Sigmoid colon (tissue), 7 donors: ENCODE measurements around the gene SLC8A3. TPM values are rescaled to one million over a fixed set of nuclear protein-coding genes. Genes with fewer than 3 reads are reported as not detected.

Experiments
- DNase-seq: peaks from one replicate; pipeline ENCODE4 v3.0.0-alpha.2; 2019
- H3K27ac ChIP-seq, 4 donors: fragments of 200-600 bp; sonication (generic); one replicate each; pipeline ENCODE4 v1.5.1; 2016 to 2019; ENCODE audit warnings: mild to moderate bottlenecking in 1 of 4
- H3K27me3 ChIP-seq, 3 donors: fragments of 200-600 bp; sonication (generic); one replicate each; pipeline ENCODE4 v1.5.1; 2019; ENCODE audit warnings: mild to moderate bottlenecking in 1 of 3
- H3K36me3 ChIP-seq, 4 donors: fragments of 200-600 bp; sonication (generic); one replicate each; pipeline ENCODE4 v1.5.1; 2016 to 2019
- H3K4me1 ChIP-seq, 4 donors: fragments of 200-600 bp; sonication (generic); one replicate each; pipeline ENCODE4 v1.5.1; 2017 to 2019
- H3K4me3 ChIP-seq, 4 donors: fragments of 200-600 bp; sonication (generic); one replicate each; pipeline ENCODE4 v1.5.1; 2017 to 2019; ENCODE audit warnings: mild to moderate bottlenecking in 2 of 4, moderate library complexity in 1 of 4
- H3K9me3 ChIP-seq, 4 donors: fragments of 200-600 bp in 3 of 4; sonication (generic) in 3 of 4; one replicate each; pipeline versions ENCODE4 v1.5.1 to v1.6.1; 2013 to 2019
- EP300 ChIP-seq, 4 donors: sonication (generic); formaldehyde crosslinking; IDR thresholded peaks; one replicate each; pipeline ENCODE4 v1.6.1; 2017; ENCODE audit warnings: antibody characterized with exemption in 4 of 4
- POLR2A ChIP-seq, 2 donors: fragments of 450-650 bp; IDR thresholded peaks; one replicate each; pipeline ENCODE4 v1.6.1; 2016; ENCODE audit warnings: antibody characterized with exemption in 2 of 2, mild to moderate bottlenecking in 2 of 2, moderate library complexity in 2 of 2
- POLR2AphosphoS5 ChIP-seq, 4 donors: sonication (generic); formaldehyde crosslinking; IDR thresholded peaks; one replicate each; pipeline ENCODE4 v1.6.1; 2017; ENCODE audit warnings: antibody characterized with exemption in 4 of 4
- WGBS, 2 donors: extraction: QIAGEN DNeasy Blood & Tissue Kit; methylation state at CpG; one replicate each; pipeline ENCODE4 v1.1.7; 2013; 5-methylcytosine and 5-hydroxymethylcytosine counted together
- intact Hi-C: fragments of 100-400 bp; cut with DNase I; formaldehyde crosslinking; loops from one replicate; pipeline ENCODE4 v1.15.1; 2023
- polyA plus RNA-seq, 3 donors: library from polyadenylated mRNA; stranded (reverse); fragments of 200-250 nt; gene quantifications; one replicate each; pipeline ENCODE4 v1.2.3, GENCODE V29; 2013
- total RNA-seq, 4 donors: library from RNA; depleted of rRNA; stranded (reverse); fragments of >200 nt; gene quantifications; one replicate each; pipeline ENCODE4 v1.1.0, GENCODE V29; 2016
- TF ChIP-seq, protein P1 (sequence below), 4 experiments: fragments of 450-650 bp in 3 of 4; fragments of 200-600 bp in 1 of 4; IDR thresholded peaks; one replicate each; pipeline ENCODE4 v1.5.1; 2016 to 2019; ENCODE audit warnings: antibody characterized with exemption in 4 of 4, mild to moderate bottlenecking in 3 of 4, moderate library complexity in 2 of 4
- donor health status: healthy with polysubstance abuse.
- donor health status: Bipolar disorder and iron deficiency.
- donor health status: healthy.

The SLC8A3 gene
- total and polyA plus RNA-seq, 7 donors: 0.17 to 0.82 (median 0.31) TPM; not detected in 3

- no peaks in the 10 kb centered on the region for H3K9me3 ChIP-seq
- no peak overlapping the region for H3K27ac ChIP-seq
- H3K4me1 ChIP-seq: no peaks in the 10 kb centered on the region
- WGBS, 2 donors: 70 to 71% methylated on average over 8 of the region's 8 CpGs
- intact Hi-C loops: no loop called here
- no peak for TF ChIP-seq POLR2A (IDR thresholded peaks at IDR 0.05)
- TF ChIP-seq POLR2AphosphoS5 (IDR thresholded peaks at IDR 0.05): no peak
- TF ChIP-seq EP300 (IDR thresholded peaks at IDR 0.05): no peak
- TF ChIP-seq, protein P1, sequence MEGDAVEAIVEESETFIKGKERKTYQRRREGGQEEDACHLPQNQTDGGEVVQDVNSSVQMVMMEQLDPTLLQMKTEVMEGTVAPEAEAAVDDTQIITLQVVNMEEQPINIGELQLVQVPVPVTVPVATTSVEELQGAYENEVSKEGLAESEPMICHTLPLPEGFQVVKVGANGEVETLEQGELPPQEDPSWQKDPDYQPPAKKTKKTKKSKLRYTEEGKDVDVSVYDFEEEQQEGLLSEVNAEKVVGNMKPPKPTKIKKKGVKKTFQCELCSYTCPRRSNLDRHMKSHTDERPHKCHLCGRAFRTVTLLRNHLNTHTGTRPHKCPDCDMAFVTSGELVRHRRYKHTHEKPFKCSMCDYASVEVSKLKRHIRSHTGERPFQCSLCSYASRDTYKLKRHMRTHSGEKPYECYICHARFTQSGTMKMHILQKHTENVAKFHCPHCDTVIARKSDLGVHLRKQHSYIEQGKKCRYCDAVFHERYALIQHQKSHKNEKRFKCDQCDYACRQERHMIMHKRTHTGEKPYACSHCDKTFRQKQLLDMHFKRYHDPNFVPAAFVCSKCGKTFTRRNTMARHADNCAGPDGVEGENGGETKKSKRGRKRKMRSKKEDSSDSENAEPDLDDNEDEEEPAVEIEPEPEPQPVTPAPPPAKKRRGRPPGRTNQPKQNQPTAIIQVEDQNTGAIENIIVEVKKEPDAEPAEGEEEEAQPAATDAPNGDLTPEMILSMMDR (IDR thresholded peaks at IDR 0.05): no peak
- no peaks in the 10 kb centered on the region for H3K27me3 ChIP-seq
- H3K4me3 ChIP-seq: no peak overlapping the region
- DNase-seq: no peak
- H3K36me3 ChIP-seq: no peaks in the 10 kb centered on the region
Measured at GRCh38 chr14:70020352-70021170, 168.2 kb downstream of the SLC8A3 start.

GRCh38 chr14:70019695-70020094 lies 169.1 kb downstream of the SLC8A3 start:
- no peak overlapping the region for H3K27ac ChIP-seq
- no peaks in the 10 kb centered on the region for H3K27me3 ChIP-seq
- no peak overlapping the region for H3K4me3 ChIP-seq
- no peak for DNase-seq
- intact Hi-C loops: no loop called here
- H3K36me3 ChIP-seq: no peaks in the 10 kb centered on the region
- TF ChIP-seq POLR2A (IDR thresholded peaks at IDR 0.05) (no peak), EP300 (IDR thresholded peaks at IDR 0.05) (no peak), POLR2AphosphoS5 (IDR thresholded peaks at IDR 0.05) (no peak)
- TF ChIP-seq, protein P1 (IDR thresholded peaks at IDR 0.05): no peak
- no peaks in the 10 kb centered on the region for H3K4me1 ChIP-seq
- no peaks in the 10 kb centered on the region for H3K9me3 ChIP-seq

GRCh38 chr14:70018713-70019211 lies 170.0 kb downstream of the SLC8A3 start:
- WGBS, 2 donors: 30 to 45% methylated on average over 9 of the region's 9 CpGs
- Histone ChIP-seq H3K27ac (peak overlapping the region in 1 of 4 donors; percentile 32), H3K4me1 (no peaks in the 10 kb centered on the region), H3K27me3 (no peaks in the 10 kb centered on the region), H3K36me3 (no peaks in the 10 kb centered on the region), H3K4me3 (peak overlapping the region in 1 of 4 donors; percentile 19), H3K9me3 (no peaks in the 10 kb centered on the region)
- DNase-seq: no peak
- intact Hi-C loops: no loop called here
- TF ChIP-seq, protein P1 (IDR thresholded peaks at IDR 0.05): no peak
- TF ChIP-seq POLR2AphosphoS5 (IDR thresholded peaks at IDR 0.05): no peak
- TF ChIP-seq EP300 (IDR thresholded peaks at IDR 0.05): no peak
- no peak for TF ChIP-seq POLR2A (IDR thresholded peaks at IDR 0.05)

DNA sequence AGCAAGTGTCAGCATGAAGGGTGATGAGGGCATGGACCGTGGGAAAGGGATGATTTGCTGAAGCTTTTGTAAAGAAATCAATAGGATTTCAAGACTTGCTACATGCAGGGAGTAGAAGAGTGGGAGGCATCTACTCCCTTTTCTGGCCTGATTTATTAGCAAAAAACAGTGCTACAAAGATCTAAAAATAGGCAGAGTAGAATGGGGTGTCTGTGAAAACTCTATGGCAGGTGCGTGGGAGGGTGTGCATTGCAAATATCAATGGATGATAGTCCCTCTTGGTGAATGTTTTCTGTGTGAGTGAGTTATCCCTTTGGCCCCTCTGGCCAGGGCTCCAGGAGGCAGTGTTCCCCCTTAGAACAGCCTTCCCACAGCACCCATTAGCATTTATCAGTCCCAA lies 170.5 kb downstream of the SLC8A3 start:
- no peak overlapping the region for H3K27ac ChIP-seq
- no peaks in the 10 kb centered on the region for H3K9me3 ChIP-seq
- TF ChIP-seq POLR2AphosphoS5 (IDR thresholded peaks at IDR 0.05) (no peak), POLR2A (IDR thresholded peaks at IDR 0.05) (no peak), EP300 (IDR thresholded peaks at IDR 0.05) (no peak)
- TF ChIP-seq, protein P1 (IDR thresholded peaks at IDR 0.05): no peak
- no peak overlapping the region for H3K4me3 ChIP-seq
- H3K4me1 ChIP-seq: no peaks in the 10 kb centered on the region
- H3K36me3 ChIP-seq: no peaks in the 10 kb centered on the region
- H3K27me3 ChIP-seq: no peaks in the 10 kb centered on the region
- WGBS, 2 donors: 73 to 87% methylated on average over 2 of the region's 2 CpGs
- no peak for DNase-seq
- intact Hi-C loops: no loop called here
